NK-92 (cell line): ENCODE data around the gene A2M.

ENCODE experiments used
- DNase-seq: peaks from one replicate; lab custom pipeline; 2025; ENCODE audit not compliant: unreplicated experiment; lab: John Stamatoyannopoulos, UW

A2M gene

GRCh38 chr12:9122091-9122609, 6.4 kb upstream of the A2M start:
- no peak for DNase-seq

GRCh38 chr12:9120487-9121184, 4.9 kb upstream of the A2M start:
- DNase-seq: no peak

- DNase-seq: no peak
Measured at GRCh38 chr12:9118158-9118557, 2.4 kb upstream of the A2M start.

GRCh38 chr12:9114946-9115345, 773 bp downstream of the A2M start:
- DNase-seq: no peak

GRCh38 chr12:9113987-9114309, 1.8 kb downstream of the A2M start:
- no peak for DNase-seq

- no peak for DNase-seq
Measured at GRCh38 chr12:9113296-9113986, 2.3 kb downstream of the A2M start.

- no peak for DNase-seq
Measured at GRCh38 chr12:9112076-9112853, 3.5 kb downstream of the A2M start.

GRCh38 chr12:9111525-9111924, 4.2 kb downstream of the A2M start:
- no peak for DNase-seq

GRCh38 chr12:9109737-9110491, 5.8 kb downstream of the A2M start:
- no peak for DNase-seq

- no peak for DNase-seq
Measured at GRCh38 chr12:9109213-9109522, 6.6 kb downstream of the A2M start.

GRCh38 chr12:9108504-9109212, 7.1 kb downstream of the A2M start:
- DNase-seq: no peak

- no peak for DNase-seq
Measured at GRCh38 chr12:9107542-9107873, 8.2 kb downstream of the A2M start.

- DNase-seq: no peak
Measured at GRCh38 chr12:9106610-9107541, 8.8 kb downstream of the A2M start.

GRCh38 chr12:9106067-9106466, 9.7 kb downstream of the A2M start:
- no peak for DNase-seq

- no peak for DNase-seq
Measured at GRCh38 chr12:9104767-9105423, 10.8 kb downstream of the A2M start.

- DNase-seq: no peak
Measured at GRCh38 chr12:9104087-9104486, 11.6 kb downstream of the A2M start.

- no peak for DNase-seq
Measured at GRCh38 chr12:9103050-9103849, 12.5 kb downstream of the A2M start.

- DNase-seq: no peak
Measured at GRCh38 chr12:9101018-9101687, 14.6 kb downstream of the A2M start.
